SKM-1 (cell line): ENCODE data around the gene DNAJC24.

ENCODE experiments used
- DNase-seq: peaks from one replicate; lab custom pipeline; 2025; ENCODE audit not compliant: unreplicated experiment; lab: John Stamatoyannopoulos, UW

Gene DNAJC24

DNA sequence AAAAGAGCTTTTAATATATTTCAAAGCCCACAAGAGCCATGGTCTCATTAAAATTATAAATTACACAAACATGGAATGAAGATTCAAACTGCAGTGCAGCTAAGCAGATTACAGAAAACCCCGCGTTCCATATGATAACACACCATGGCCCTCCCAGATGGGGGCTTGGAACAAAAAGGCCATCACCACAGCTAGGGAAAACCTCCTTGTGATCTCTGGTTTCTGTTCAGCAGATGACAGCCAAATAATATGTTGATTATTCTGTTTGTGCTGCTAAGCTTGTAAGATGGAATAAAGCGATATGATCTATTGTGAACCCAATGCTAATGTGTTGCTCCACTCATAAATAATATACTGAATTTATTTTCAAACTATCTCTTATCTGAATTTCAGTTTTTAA lies 111.3 kb downstream of the DNAJC24 start:
- DNase-seq: no peak
